Measurements from ENCODE around the gene SEZ6.

The SEZ6 gene

GRCh38 chr17:29018788-29019474, 13.1 kb upstream of the SEZ6 start:
- Mint-ChIP-seq H3K4me1 (peaks cover 4% of the 10 kb centered on the region), H3K4me3 (no peak overlapping the region), H3K27me3 (peaks cover 34% of the 10 kb centered on the region)

DNA sequence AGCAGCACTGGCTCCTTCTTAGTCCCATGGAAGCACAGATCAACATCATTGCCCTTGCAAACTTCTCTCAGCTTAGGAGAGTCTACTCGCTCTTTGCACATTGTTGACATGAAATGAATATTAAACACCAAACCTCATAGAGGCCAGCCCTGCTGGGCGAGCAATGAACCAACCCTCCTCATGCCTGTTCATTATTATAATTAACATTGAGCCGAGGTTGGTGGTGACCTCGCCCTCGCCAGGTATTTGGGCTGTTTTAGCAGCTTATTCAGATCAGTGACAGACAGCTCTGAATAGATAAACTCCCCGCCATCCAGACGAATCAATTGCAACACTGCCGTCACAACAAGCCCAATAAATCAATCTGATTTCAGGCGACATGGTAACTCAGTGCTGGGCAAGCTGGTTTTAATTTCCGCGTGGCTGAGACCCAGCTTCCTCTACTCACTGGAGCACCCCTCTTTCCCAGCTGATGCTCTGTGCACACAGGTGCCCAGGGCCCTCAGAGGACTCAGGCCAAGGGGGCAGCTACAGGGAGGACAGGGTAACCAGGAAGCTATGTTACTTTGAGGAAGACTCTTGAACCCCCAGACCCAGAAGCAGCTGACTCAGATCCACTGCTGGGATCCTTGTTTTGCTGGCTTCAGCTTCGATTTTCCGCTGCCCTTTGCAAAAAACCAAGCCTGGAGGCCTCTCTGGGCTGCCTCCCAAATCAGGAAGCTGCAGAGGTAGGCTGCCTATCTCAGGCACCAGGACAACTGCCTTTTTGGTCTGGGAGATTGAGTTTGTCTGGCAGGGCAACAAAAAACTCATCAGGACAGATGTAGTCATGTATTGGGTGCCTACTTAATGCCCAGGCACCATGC, 10.7 kb upstream of the SEZ6 start:
- Mint-ChIP-seq H3K36me3 (no peaks in the 10 kb centered on the region), H3K4me1 (peaks cover 4% of the 10 kb centered on the region), H3K27me3 (peaks cover 28% of the 10 kb centered on the region), H3K27ac (no peak overlapping the region), H3K9me3 (no peaks in the 10 kb centered on the region), H3K4me3 (no peak overlapping the region)

More at GRCh38 chr17:29018788-29019474, 13.1 kb upstream of the SEZ6 start:
- H3K9me3 Mint-ChIP-seq: no peaks in the 10 kb centered on the region
- no peak overlapping the region for H3K27ac Mint-ChIP-seq
- H3K36me3 Mint-ChIP-seq: no peaks in the 10 kb centered on the region

DNA sequence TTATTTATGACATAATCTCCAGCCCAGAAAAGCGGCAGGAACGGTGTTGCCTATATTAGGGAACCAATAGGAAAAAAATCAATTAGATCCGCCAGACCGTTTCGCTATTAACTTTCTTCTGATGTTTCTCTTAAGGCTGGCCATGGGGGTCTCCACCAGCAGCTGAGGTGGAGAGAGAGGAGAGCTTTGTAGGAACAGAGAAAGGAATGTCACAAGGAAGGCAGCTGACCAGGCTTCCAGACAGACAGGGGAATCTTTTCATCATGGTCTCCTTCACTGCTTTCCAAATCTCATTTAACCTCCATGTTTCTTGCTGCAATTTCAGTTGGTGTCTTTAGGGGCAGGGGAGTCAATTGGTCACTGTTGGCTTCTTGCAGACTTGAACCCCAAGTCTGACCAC, 8.9 kb upstream of the SEZ6 start:
- Mint-ChIP-seq H3K4me1 (peaks cover 4% of the 10 kb centered on the region), H3K36me3 (no peaks in the 10 kb centered on the region), H3K9me3 (no peaks in the 10 kb centered on the region), H3K4me3 (no peak overlapping the region), H3K27me3 (peaks cover 19% of the 10 kb centered on the region), H3K27ac (no peak overlapping the region)

GRCh38 chr17:29012535-29012934, 6.7 kb upstream of the SEZ6 start:
- Mint-ChIP-seq H3K27ac (no peak overlapping the region), H3K36me3 (no peaks in the 10 kb centered on the region), H3K27me3 (peaks cover 17% of the 10 kb centered on the region), H3K4me3 (no peak overlapping the region), H3K9me3 (no peaks in the 10 kb centered on the region), H3K4me1 (no peaks in the 10 kb centered on the region)

- Mint-ChIP-seq H3K9me3 (no peaks in the 10 kb centered on the region), H3K4me1 (no peaks in the 10 kb centered on the region), H3K4me3 (no peak overlapping the region), H3K27ac (no peak overlapping the region), H3K36me3 (no peaks in the 10 kb centered on the region), H3K27me3 (peaks cover 26% of the 10 kb centered on the region)
These were observed 4.8 kb upstream of the SEZ6 start for GRCh38 chr17:29010586-29010985.

- no peak overlapping the region for H3K27ac Mint-ChIP-seq
- H3K36me3 Mint-ChIP-seq: no peaks in the 10 kb centered on the region
- no peak overlapping the region for H3K4me3 Mint-ChIP-seq
- H3K27me3 Mint-ChIP-seq: peaks cover 27% of the 10 kb centered on the region
- no peaks in the 10 kb centered on the region for H3K9me3 Mint-ChIP-seq
- H3K4me1 Mint-ChIP-seq: no peaks in the 10 kb centered on the region
These were observed 4.3 kb upstream of the SEZ6 start for GRCh38 chr17:29010129-29010528.

GRCh38 chr17:29008591-29008990, 2.8 kb upstream of the SEZ6 start:
- Mint-ChIP-seq H3K36me3 (no peaks in the 10 kb centered on the region), H3K27me3 (peaks cover 37% of the 10 kb centered on the region), H3K4me3 (no peak overlapping the region), H3K9me3 (no peaks in the 10 kb centered on the region), H3K27ac (no peak overlapping the region), H3K4me1 (no peaks in the 10 kb centered on the region)

DNA sequence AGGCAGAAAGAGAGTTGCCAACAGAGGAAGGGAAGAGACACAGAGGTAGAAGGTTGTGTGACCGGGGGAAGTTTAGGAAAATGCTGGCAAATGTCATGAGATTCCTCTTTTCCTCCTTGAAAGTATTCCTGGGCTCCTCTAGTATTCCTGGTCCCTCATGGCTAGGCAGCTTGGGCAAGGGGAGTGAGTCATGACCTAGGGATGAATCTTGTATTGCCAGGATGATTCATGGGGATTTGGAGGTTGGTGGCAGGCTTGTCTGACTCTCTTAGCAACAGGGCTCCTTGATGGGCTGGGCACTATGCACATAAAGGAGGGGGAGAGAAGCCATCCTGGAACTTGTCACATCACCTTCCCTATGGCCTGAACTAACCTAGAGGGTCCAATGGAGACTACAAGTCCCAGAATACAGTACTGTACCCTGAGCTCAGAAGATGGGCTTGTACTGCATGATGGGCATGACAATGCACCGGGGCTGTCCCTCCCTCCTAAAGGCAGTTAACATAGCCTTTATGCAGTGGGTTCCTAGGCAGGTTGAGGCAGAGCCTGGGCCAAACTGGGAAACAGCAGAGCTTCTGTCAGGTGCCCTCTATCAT, 2.1 kb upstream of the SEZ6 start:
- H3K27ac Mint-ChIP-seq: peak overlapping the region; percentile 13
- peaks cover 38% of the 10 kb centered on the region for H3K27me3 Mint-ChIP-seq
- H3K9me3 Mint-ChIP-seq: no peaks in the 10 kb centered on the region
- no peaks in the 10 kb centered on the region for H3K36me3 Mint-ChIP-seq
- no peaks in the 10 kb centered on the region for H3K4me1 Mint-ChIP-seq
- no peak overlapping the region for H3K4me3 Mint-ChIP-seq

GRCh38 chr17:29007456-29007855, 1.6 kb upstream of the SEZ6 start:
- Mint-ChIP-seq H3K27me3 (peaks cover 41% of the 10 kb centered on the region), H3K36me3 (no peaks in the 10 kb centered on the region), H3K4me3 (no peak overlapping the region), H3K4me1 (no peaks in the 10 kb centered on the region), H3K9me3 (no peaks in the 10 kb centered on the region), H3K27ac (peak overlapping the region; percentile 13)

DNA sequence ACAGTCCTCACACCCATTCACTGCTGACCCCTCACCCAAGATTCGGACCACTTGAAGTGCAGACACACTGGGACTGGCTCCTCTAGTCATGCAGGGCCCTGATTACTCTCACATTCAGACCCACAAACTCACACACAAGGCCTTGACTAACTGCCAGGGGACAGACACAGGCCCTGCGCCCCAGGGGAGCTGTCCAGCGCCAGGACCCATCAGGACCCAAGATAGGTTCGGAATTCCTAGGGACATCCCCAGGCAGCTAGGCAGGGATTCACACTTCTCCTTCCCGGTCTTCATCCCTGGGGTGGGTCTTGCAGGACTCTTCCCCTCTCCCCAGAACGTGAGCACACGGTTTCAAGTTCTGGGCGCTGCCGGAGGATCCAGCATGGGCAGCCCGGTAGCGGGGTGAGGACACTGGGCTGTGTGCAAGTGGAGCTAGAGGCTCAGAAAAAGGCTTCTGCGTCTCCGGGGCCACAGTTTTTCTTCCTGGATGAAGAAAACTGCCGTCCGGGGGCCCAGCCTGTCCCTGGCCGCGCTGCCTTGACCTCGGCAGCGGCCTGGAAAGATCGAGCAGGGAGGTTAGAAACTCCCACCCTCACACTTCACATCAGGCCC, 1.6 kb downstream of the SEZ6 start:
- no peak overlapping the region for H3K27ac Mint-ChIP-seq
- H3K27me3 Mint-ChIP-seq: peaks cover 36% of the 10 kb centered on the region
- H3K9me3 Mint-ChIP-seq: no peaks in the 10 kb centered on the region

DNA sequence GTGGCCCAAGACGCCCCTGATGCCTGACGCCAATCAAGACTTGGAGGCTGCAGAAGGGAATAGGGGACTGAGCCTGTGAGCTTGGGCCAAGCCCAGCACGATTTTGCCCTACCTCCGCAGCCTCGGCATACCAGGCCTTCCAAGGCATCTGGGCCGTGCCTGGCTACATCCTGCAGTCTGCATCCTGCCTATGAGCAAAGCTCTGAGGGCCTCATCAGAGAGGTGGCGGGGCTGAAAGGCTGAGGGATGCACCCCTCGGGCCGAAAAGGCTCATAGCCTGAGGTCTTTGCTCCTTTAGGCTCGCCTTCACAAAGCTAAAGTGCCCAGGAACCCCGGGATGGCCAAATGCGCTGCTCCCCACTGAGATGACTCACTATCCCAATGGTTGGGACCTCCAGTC, 2.5 kb downstream of the SEZ6 start:
- Mint-ChIP-seq H3K27me3 (peaks cover 33% of the 10 kb centered on the region), H3K36me3 (no peaks in the 10 kb centered on the region), H3K27ac (no peak overlapping the region), H3K4me1 (no peaks in the 10 kb centered on the region), H3K4me3 (no peak overlapping the region), H3K9me3 (no peaks in the 10 kb centered on the region)

More for the DNA sequence above, 1.6 kb downstream of the SEZ6 start:
- Mint-ChIP-seq H3K4me3 (no peak overlapping the region), H3K4me1 (no peaks in the 10 kb centered on the region), H3K36me3 (no peaks in the 10 kb centered on the region)

- no peak overlapping the region for H3K4me3 Mint-ChIP-seq
- H3K36me3 Mint-ChIP-seq: no peaks in the 10 kb centered on the region
- H3K4me1 Mint-ChIP-seq: no peaks in the 10 kb centered on the region
- H3K27me3 Mint-ChIP-seq: peaks cover 30% of the 10 kb centered on the region
- no peak overlapping the region for H3K27ac Mint-ChIP-seq
- no peaks in the 10 kb centered on the region for H3K9me3 Mint-ChIP-seq
These were observed 3.0 kb downstream of the SEZ6 start for GRCh38 chr17:29002811-29003210.

- Mint-ChIP-seq H3K36me3 (no peaks in the 10 kb centered on the region), H3K9me3 (no peaks in the 10 kb centered on the region), H3K27me3 (peaks cover 17% of the 10 kb centered on the region), H3K4me3 (no peak overlapping the region), H3K27ac (no peak overlapping the region), H3K4me1 (no peaks in the 10 kb centered on the region)
These were observed 4.9 kb downstream of the SEZ6 start for GRCh38 chr17:29000973-29001372.

- Mint-ChIP-seq H3K9me3 (no peaks in the 10 kb centered on the region), H3K4me3 (no peak overlapping the region), H3K27ac (no peak overlapping the region), H3K27me3 (peaks cover 11% of the 10 kb centered on the region), H3K36me3 (no peaks in the 10 kb centered on the region), H3K4me1 (no peaks in the 10 kb centered on the region)
These were observed 6.6 kb downstream of the SEZ6 start for GRCh38 chr17:28999206-28999605.

DNA sequence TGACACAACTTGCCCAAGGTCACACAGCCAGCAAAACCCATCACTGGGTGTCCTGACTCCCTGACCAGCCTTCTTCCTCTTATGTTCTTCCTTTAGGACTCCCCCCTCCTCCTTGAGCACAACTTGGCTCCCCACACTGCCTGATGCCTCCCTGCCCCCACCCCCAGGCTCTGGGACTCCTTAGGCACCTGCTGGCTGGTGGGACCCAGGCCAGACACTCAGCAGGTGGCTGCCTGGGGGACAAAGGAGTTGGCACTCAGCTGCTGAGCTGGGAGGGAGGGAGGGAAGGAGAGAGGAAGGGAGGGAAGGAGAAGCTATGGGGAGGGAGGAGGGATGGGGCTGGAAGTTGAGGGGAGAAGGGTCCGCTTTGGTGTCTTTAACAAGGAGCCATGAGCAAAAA, 8.0 kb downstream of the SEZ6 start:
- H3K4me1 Mint-ChIP-seq: no peaks in the 10 kb centered on the region
- H3K36me3 Mint-ChIP-seq: no peaks in the 10 kb centered on the region
- H3K4me3 Mint-ChIP-seq: no peak overlapping the region
- no peaks in the 10 kb centered on the region for H3K9me3 Mint-ChIP-seq
- H3K27me3 Mint-ChIP-seq: peaks cover 3% of the 10 kb centered on the region
- no peak overlapping the region for H3K27ac Mint-ChIP-seq

All from activated naive CD4-positive, alpha-beta T cell treated with anti-CD3 and anti-CD28 coated beads, Interleukin-2, amount 50 U/mL, for 24 hours (primary cell).